ENCODE data around the gene RIPK1.
A peak's percentile ranks its signal among the peaks of the same experiment; 100 is the strongest.

RIPK1 gene

GRCh38 chr6:3086282-3086946, 18.1 kb downstream of the RIPK1 start:
- DNase-seq, result no peak

GRCh38 chr6:3088446-3088845, 20.2 kb downstream of the RIPK1 start:
- DNase-seq, result no peak

DNA sequence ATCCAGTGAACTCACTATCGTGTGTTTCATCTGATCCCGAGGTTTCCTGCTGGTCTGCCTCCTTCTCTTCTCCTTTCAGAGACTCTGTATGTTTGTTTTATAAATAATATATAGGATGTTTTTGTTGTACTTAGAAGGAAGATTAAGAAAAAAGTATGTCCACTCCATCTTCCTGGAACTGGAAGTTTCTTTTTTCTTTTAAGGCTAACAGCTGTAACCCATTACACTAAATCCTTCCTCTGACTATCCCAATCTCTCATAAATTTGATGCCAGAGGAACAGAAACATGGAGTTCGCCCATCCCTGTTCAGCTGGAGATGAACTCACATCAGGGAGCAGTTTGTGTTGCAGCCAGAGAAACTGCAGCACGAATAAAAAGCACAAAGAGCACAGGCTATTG, 20.7 kb downstream of the RIPK1 start:
- no peak for DNase-seq

- DNase-seq, result no peak
These were observed 21.7 kb downstream of the RIPK1 start for GRCh38 chr6:3090013-3090412.

- no peak for DNase-seq
These were observed 26.5 kb downstream of the RIPK1 start for GRCh38 chr6:3094815-3095214.

- DNase-seq, result no peak
These were observed 34.6 kb downstream of the RIPK1 start for GRCh38 chr6:3102875-3103274.

DNA sequence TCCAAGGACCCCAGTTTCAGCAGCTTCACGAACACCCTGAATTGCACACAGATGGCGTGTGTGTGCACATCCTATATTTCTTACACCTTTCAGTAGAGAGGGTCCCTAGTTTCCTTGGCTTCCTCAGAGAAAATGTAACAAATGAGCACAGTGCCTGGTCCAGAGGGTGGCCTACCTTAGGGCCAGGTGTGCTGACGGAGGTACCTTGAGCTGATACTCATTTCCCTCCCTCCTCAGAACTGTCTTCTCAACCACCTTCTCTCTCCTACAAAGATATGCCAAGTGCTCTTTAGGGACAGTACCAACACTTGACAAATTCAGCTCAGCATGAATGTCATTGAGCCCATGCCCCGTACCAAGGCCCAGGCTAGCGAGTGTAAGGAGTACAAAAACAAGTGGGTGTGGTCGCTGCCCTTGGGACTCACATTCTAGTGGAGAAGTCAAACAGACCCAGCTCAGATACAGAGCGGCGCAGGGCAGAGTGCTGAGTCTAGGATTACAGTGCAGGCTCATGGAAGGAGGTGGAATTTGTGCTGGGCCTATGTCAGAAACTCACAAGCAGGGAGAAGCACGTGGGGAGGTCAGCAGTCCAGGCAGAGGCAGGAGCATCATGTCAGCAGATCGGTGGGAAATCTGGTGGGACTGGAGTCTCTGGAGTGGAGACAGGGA, 40.6 kb downstream of the RIPK1 start:
- DNase-seq, result no peak

GRCh38 chr6:3109761-3110160, 41.5 kb downstream of the RIPK1 start:
- DNase-seq, result no peak

GRCh38 chr6:3114377-3114776, 46.1 kb downstream of the RIPK1 start:
- no peak for DNase-seq

- no peak for DNase-seq
These were observed 49.6 kb downstream of the RIPK1 start for GRCh38 chr6:3117912-3118352.

DNA sequence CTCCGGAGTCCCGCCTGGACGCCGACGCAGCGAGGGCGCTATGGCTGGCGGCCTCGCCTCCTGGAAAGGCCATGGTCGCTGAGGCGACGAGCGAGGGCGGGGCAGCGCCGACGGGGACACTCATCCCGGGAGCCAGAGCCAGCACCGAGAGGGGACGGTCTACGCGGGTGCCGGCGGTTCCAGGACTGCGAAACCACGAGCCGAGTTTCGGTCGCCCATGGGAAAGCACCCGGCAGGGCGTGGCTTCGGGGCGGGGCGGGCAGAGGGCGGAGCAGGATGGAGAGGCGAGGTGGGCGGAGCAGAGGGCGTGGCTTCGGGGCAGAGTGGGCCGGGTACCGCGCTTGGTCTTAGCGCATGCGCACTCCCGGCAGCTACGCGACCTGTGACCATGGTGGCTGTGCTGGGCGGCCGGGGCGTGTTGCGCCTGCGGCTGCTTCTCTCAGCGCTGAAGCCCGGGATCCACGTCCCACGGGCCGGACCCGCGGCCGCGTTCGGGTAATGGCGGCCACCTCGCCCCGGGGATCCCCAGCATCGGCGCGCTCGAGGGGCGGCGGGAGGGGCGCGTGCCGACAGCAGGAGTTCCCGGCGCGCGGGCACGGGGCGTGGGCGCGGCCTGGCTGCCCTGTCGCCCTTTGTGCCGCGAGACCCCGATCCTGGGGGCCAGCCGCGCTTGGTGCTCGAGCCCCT, 50.2 kb downstream of the RIPK1 start, which contains the start of gene BPHL:
Gene BPHL (plus strand): TSS at position 359 of the 687 bp plus-strand sequence. CDS start 30 bp downstream, at position 389.
- peak; percentile 95 for DNase-seq

DNA sequence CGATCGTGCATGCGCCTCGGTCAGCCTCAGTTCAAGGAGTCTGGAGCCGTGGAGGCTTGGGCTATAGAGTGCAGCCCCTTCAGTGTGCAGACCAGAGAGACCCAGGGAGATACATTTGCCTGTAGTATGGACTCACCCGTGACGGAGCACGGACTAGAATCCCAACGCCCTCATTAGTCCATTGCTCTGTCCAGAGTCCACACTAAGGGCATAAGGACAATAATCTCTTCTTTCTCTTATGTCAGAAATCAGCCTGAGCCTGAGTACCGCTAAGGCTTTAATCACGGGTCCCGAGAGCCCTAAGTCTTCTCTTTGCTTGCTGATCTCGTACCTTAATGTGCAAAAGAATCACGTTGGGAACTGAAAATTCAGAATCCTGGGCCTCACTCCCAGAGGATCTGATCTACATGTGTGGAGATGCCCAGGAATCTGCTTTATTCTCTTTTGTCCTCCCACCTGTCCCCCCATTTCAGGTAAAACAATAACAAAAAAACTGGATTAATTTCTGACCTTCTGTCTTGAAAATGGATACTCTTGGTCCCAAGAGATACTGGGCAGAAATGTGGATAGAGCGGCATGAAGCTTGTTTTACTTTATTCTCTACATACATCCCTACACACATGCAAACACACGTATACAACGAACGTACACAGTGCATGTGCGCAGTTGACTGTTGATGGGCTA, 50.9 kb downstream of the RIPK1 start:
- DNase-seq, result peak; percentile 71

DNA sequence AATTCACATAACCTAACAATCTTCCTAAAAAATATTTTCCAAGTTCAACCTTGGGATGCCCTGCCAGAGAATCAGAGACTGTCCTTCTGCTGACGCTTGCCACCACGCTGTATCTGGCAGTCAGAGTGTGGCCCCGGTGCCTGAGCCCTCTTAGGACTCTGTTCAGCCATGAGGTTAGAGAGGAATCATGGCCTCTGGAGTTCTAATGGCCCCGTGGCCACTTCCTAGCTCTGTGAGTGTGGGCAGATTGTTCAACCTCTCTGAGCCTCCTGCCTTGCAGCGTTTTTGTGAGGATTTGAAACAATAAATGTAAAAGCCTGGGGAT, 52.4 kb downstream of the RIPK1 start:
- no peak for DNase-seq

DNA sequence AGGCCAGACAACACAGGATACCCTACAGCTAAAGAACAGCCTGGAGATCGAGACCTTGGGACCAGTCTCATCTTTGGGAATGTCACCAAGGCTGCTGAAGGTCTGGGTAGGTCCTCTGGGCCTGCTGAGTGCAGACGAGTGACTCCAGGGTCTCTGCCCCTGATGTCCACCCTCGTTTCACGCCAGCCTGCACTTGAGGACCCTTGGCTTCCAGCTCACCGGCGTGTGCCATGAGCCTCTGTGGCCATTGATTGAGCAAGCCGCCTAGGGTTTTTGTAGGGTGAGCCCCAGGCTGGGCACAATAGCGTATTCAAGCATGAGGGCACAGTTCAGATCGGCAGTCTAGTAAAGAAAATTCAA, 54.5 kb downstream of the RIPK1 start:
- no peak for DNase-seq

- no peak for DNase-seq
These were observed 56.4 kb downstream of the RIPK1 start for GRCh38 chr6:3124667-3125066.

DNA sequence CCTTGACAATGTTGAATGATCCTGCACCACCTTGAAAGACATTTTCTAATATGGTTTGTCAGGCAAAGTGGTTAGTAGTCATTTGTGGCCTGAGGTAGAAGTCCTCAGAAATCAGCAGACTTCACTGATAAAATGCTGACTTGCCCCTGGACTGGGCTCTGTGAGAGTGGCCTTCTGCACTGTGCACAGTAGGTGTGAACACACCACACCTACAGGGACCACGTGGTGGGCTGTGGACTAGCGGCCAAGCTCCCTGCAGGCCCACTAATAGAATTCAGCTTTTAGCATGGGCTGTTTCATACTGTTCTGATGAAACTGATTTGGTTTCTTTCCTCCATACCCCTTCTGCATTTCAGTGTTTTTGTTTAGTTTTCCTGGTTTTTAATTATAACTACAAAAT, 57.5 kb downstream of the RIPK1 start:
- no peak for DNase-seq

- DNase-seq, result no peak
These were observed 60.2 kb downstream of the RIPK1 start for GRCh38 chr6:3128356-3129108.

DNA sequence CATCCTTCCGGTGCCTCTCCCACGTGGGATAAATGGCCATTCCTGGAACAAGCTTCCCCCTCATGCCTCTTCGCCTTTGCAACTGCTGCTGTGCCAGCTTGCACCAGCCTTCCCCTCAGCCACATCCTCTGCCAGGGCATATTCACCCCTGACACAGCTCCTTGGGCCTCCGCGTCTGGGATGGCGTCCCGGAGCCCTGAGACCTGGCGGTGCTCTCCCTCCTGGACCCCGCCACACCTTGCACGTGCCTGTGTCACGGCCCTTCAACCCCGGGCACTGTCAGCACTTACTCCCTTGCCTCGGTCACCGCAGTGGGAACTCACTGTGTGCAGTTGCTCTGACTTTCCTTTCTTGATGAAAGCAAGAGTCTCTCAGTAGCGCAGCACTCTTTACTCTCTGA, 63.4 kb downstream of the RIPK1 start:
- no peak for DNase-seq

DNA sequence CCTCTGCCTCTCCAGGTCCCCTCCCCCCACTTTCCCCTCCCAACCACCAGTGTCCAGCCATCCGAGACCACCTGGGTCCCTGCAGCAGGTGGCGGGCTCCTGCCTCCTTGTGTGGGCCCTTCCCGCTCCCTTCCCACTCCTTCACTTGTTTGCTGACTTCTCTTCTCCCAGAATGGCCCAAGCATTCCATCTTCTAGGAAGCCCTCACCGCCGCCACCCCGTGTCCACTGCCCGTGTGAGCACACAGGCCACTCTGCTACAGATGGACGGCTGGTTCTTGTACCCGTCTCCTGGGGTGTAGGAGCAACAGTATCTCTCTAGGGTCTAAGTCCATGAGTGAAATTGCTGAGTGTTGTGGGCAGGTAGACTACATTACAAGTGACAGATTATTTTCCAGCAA, 65.2 kb downstream of the RIPK1 start:
- no peak for DNase-seq

DNA sequence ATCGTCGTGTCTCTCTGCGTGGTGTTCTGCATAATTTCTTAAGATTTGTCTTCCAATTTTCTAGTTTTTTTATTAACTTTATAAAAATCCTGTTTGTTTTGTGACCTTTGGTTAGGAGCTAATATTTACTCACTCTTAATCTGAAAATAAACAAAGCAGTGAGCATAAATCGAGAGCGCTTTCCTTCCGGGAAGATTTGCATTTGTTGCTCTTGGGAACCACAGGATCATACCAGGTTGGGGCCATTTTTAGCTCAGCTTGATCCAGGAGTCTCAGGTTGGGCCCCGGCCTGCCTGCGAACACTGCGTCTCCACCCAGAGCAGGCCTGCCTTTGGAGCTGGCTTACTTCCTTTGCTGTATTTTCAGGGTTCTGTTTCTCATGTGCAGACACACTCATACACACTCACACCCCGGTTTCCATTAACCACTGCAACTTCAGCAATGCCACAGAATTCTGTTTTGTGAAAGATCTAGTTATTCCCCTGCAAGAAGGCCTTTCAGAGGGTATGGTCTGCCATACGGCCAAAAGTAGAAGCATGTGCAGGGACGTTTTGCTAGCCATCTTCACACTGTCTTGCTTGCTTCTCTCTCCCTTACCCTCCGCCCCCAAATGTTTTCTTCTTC, 67.5 kb downstream of the RIPK1 start:
- no peak for DNase-seq

- DNase-seq, result no peak
These were observed 68.2 kb downstream of the RIPK1 start for GRCh38 chr6:3136292-3137011.

Data from NCI-H146 (cell line).